Astrocyte of the cerebellum (primary cell): Measurements from ENCODE around the gene TIAM1.

Experiments used
- DNase-seq: peaks from one replicate; pipeline ENCODE4 v3.0.0-alpha.2; 2011; ENCODE audit warnings: low read depth
- H3K4me3 ChIP-seq: 2 replicates; pipeline ENCODE4 v1.5.1; 2011; ENCODE audit warnings: mild to moderate bottlenecking, low read depth, low read length, moderate library complexity
- in situ Hi-C: cut with HindIII; loops from 2 replicates; pipeline ENCODE4 v1.10.0; 2017; ENCODE audit warnings: low sequenced_read_pairs
- TF ChIP-seq, protein P1 (sequence below): IDR thresholded peaks from 2 replicates; pipeline ENCODE4 v1.5.1; 2012; ENCODE audit warnings: low read length, low read depth, moderate library complexity, mild to moderate bottlenecking; ENCODE audit errors: missing control alignments

The TIAM1 gene

DNA sequence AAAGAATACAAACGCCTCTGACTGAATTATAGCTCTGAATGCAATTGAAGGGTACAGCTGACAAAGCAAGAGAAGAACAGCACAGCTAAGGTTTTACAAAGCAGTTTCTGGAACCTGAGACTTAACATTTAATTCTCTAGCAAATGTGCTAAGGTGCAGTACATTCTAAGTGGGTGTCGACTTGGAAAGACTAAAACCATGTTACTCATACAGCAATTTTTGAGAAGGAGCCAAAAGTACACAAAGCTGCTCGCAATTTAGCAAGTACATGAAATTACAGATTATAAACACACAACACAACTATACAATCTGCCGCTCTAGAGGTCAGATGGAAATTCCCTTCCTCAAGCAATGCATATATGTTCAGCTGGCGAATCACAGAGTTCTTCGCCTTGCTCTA lies 121.9 kb downstream of the TIAM1 start:
- TF ChIP-seq, protein P1, sequence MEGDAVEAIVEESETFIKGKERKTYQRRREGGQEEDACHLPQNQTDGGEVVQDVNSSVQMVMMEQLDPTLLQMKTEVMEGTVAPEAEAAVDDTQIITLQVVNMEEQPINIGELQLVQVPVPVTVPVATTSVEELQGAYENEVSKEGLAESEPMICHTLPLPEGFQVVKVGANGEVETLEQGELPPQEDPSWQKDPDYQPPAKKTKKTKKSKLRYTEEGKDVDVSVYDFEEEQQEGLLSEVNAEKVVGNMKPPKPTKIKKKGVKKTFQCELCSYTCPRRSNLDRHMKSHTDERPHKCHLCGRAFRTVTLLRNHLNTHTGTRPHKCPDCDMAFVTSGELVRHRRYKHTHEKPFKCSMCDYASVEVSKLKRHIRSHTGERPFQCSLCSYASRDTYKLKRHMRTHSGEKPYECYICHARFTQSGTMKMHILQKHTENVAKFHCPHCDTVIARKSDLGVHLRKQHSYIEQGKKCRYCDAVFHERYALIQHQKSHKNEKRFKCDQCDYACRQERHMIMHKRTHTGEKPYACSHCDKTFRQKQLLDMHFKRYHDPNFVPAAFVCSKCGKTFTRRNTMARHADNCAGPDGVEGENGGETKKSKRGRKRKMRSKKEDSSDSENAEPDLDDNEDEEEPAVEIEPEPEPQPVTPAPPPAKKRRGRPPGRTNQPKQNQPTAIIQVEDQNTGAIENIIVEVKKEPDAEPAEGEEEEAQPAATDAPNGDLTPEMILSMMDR = no peak
- in situ Hi-C loops = loop anchor here (5.0 kb wide), 1 partner anchor 50 kb away; no protein-coding TSS in a partner anchor
- peak; percentile 34 for DNase-seq
- H3K4me3 ChIP-seq = no peak overlapping the region

GRCh38 chr21:31221043-31221442 lies 123.0 kb downstream of the TIAM1 start:
- no peak for DNase-seq
- TF ChIP-seq, protein P1 = no peak
- no peak overlapping the region for H3K4me3 ChIP-seq
- in situ Hi-C loops = loop anchor here (5.0 kb wide), 1 partner anchor 51 kb away; no protein-coding TSS in a partner anchor

GRCh38 chr21:31220575-31220974 lies 123.5 kb downstream of the TIAM1 start:
- TF ChIP-seq, protein P1 = no peak
- no peak for DNase-seq
- in situ Hi-C loops = loop anchor here (5.0 kb wide), 1 partner anchor 52 kb away; no protein-coding TSS in a partner anchor
- H3K4me3 ChIP-seq = no peak overlapping the region

DNA sequence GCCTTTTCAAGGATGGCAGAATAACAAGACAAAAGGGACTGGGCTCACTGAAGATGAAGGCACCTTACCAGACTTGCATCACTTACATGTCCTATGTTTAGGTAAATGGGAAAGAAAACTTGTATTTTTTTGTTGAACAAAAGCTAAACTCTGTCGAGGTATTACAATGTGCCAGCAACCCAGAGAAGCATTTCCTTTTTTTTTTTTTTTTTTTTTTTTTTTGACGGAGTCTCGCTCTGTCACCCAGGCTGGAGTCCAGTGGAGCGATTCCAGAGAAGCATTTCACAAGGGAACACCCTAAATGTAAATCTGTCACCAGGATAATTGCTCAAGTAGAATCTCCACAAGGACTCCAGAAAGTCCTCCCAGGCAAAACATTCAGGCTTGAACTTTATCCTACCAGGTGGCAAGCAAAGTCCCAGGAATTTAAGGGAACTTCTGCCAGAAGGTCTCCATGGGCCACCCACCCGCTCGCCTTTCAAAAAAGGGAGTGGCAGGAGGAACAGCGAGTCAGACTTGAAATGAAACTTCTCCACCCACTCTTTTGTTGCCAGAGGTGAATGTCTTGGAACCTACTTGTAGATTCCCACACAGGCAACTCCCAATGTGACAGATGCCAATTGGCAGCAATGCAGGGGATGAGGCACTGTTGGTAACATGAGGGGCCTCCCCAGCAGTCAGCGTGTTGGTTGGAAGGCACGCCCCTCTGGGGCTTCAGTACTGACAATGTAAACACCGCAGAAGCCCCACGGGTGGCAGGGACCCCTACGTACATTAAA lies 125.0 kb downstream of the TIAM1 start:
- in situ Hi-C loops = no loop called here
- DNase-seq = peak; percentile 11
- TF ChIP-seq, protein P1 = no peak
- H3K4me3 ChIP-seq = peak overlapping the region; percentile 18

DNA sequence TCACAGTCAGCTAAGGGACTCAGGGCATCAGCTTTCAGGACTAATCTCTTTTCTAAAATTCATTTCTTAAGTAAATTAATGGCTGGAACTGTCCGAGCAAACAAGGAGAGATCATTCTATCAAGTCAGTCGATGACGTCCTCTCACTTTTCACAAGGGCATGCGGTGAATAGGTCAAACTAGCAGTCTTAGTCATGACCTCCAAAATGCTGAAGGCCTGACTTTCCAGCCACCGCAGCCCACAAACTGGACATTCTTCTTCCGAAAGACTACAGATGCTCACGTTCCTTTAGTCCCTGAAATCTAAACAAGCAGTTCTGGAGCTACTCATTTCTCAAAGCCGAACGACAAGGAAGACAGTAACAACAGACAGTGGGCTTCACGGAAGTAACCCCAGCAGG lies 127.9 kb downstream of the TIAM1 start:
- DNase-seq = no peak
- in situ Hi-C loops = no loop called here
- H3K4me3 ChIP-seq = no peak overlapping the region
- TF ChIP-seq, protein P1 = no peak

- no peak for DNase-seq
- in situ Hi-C loops = no loop called here
- H3K4me3 ChIP-seq = no peak overlapping the region
- TF ChIP-seq, protein P1 = no peak
Measured at GRCh38 chr21:31213787-31214186, 130.3 kb downstream of the TIAM1 start.
